AG09319 (cell line): ENCODE data around the gene FOXP4.

Source experiments
- DNase-seq: peaks from one replicate; pipeline ENCODE4 v3.0.0-alpha.2; 2010; ENCODE audit warnings: low read depth; ENCODE audit errors: extremely low read depth
- TF ChIP-seq, protein P1 (sequence below): IDR thresholded peaks from 2 replicates; pipeline ENCODE4 v1.5.1; 2011; ENCODE audit warnings: low read depth, mild to moderate bottlenecking, inconsistent platforms, low read length, moderate library complexity

The FOXP4 gene

GRCh38 chr6:41541364-41541763 is 4.8 kb upstream of the FOXP4 start:
- no peak for DNase-seq
- TF ChIP-seq, protein P1, sequence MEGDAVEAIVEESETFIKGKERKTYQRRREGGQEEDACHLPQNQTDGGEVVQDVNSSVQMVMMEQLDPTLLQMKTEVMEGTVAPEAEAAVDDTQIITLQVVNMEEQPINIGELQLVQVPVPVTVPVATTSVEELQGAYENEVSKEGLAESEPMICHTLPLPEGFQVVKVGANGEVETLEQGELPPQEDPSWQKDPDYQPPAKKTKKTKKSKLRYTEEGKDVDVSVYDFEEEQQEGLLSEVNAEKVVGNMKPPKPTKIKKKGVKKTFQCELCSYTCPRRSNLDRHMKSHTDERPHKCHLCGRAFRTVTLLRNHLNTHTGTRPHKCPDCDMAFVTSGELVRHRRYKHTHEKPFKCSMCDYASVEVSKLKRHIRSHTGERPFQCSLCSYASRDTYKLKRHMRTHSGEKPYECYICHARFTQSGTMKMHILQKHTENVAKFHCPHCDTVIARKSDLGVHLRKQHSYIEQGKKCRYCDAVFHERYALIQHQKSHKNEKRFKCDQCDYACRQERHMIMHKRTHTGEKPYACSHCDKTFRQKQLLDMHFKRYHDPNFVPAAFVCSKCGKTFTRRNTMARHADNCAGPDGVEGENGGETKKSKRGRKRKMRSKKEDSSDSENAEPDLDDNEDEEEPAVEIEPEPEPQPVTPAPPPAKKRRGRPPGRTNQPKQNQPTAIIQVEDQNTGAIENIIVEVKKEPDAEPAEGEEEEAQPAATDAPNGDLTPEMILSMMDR = no peak

DNA sequence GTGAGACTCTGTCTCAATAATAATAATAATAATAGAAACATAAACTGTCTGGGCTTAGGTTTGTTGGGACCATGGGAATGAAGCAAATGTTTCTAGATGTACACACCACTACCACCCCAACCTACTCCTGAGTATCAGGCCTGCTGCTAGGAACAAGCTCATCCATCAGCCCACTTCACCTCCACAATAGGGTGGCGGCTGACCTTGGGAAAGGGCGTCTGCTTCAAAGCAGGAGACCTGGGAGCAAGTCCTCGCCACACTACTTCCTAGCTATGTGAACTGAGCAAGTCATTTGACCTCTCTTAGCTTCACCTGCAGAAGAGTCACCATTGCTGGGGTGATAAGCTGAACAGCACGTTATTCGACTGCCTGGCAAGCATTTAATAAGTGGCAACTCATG is 3.1 kb upstream of the FOXP4 start:
- TF ChIP-seq, protein P1 = no peak
- DNase-seq = no peak

- DNase-seq = no peak
- TF ChIP-seq, protein P1 = no peak
Measured at GRCh38 chr6:41545247-41545702, 906 bp upstream of the FOXP4 start.

GRCh38 chr6:41546475-41546865 is 289 bp downstream of the FOXP4 start:
- no peak for DNase-seq
- TF ChIP-seq, protein P1 = no peak

DNA sequence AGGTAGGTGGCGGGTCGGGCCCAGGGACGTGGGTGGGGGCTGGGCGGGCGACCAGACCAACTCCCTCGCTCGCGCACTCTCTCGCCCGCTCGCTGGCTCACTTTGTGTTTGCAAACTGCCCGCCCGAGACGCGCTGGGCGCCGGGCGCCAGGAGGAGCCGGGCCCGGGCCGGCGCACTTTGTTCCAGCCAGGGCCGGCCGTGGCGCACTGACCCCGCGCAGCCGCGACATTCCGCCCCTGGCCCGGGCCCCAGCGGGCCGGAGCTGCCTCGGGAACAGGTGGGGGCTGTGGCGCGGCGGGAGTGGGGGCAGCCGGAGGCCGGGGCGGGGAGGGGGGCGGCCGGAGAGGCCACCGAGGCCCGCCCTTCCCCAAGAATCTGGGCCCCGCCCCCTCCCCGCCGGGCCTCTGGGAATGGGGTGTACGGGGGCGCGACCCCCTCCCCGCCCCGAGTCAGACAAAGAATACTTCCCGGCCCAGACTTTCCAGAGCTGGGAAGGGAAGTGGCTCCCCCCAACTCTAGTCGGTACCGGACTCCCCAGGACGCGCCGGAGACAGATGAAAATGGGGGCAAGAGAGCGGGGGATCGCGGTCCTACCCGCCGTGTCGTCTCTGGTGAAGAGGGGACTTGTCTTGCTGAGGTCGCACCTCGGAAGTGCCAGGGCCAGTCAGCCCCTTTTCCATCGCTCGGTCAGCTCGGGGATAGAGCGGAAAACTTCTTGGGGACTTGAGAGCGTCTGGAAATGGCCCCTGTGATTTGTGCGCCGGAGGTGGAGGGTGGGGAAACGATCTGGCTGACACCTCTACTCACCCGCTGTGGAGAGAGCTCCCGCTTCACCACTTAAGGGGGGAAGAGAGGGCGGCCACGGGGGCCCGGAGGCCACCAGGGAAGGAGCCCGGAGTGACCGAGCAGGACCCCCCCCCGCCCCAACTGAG is 951 bp downstream of the FOXP4 start:
- TF ChIP-seq, protein P1 = no peak
- no peak for DNase-seq

DNA sequence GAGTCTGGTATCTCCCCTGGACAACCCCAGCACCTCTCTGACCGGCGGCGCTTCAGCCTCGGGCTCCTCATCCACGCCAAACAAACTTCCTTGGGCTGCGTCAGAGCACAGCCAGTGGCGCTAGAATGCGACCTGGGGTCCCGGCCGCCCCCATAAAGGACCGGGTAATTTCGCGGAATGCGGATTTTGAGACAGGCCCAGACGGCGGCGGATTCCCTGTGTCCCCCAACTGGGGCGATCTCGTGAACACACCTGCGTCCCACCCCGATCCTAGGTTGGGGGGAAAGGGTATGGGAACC is 1.6 kb downstream of the FOXP4 start:
- no peak for DNase-seq

More for the DNA sequence above, 1.6 kb downstream of the FOXP4 start:
- TF ChIP-seq, protein P1 = no peak
